ENCODE measurements around the gene TMEM51. TPM values are rescaled to one million over a fixed set of nuclear protein-coding genes. Genes with fewer than 3 reads are reported as not detected.

Gene TMEM51
- polyA plus RNA-seq, 3 donors: 2.8 to 17.9 (median 3.6) TPM

DNA sequence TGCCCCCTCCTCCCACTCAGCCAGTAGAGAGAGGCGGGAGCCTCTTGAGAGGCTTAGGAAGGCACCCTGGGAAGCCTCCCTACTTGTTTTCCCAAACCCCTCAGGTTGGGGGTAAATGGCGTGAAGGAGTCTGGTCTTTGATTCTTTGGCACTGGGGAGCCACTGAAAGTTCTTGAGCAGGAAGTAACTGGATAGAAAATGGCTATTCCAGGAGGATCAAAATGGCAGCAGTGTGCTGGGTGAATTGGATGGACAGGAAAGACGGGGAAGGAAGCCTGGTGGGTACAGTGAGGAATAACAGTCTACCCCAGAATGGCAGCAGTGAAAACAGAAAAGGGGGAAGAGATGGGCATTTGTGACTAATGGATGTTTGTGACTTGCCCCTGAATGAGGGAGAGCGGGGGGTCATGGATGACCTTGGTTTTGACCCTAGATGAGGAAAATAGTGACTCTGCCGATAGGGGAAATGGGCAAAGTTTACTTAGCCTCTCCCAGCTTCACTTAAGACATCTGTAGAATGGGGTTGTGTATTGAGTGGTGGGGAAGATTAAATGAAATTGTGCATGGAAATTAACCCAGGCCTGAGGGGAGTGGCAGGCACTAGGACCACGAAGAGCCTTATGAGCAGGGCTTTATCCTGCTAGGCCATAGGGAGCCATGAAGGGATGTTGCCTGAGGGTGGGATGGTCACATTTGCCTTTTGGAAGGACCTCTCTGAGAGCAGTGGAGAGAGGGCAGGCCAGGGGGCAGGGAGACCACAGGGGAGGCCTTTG lies 32.7 kb downstream of the TMEM51 start:
- no peak overlapping the region for H3K27ac ChIP-seq (ENCODE audit: low read depth, low read length)
- 67 to 77% (median 77%) methylated on average over 6 of the region's 6 CpGs for WGBS, 3 donors

DNA sequence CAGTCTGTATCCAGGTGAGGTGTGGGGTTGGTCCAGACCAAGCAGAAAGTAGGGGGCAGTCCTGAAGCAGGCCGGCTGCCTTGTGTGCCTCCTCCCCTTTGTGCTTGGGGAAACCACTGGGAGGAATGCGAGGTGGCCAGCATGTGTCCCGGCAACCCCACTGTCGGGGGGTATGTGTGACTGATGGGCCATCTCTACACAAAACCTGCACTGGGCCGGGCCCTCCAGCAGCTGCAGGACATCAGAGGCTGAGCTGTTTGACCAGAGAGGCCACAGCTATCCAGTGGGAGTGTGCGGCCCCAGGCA lies 33.3 kb downstream of the TMEM51 start:
- H3K27ac ChIP-seq (ENCODE audit: low read depth, low read length): no peak overlapping the region
- 36 to 71% (median 53%) methylated on average over 5 to 6 of the region's 6 CpGs for WGBS, 3 donors

DNA sequence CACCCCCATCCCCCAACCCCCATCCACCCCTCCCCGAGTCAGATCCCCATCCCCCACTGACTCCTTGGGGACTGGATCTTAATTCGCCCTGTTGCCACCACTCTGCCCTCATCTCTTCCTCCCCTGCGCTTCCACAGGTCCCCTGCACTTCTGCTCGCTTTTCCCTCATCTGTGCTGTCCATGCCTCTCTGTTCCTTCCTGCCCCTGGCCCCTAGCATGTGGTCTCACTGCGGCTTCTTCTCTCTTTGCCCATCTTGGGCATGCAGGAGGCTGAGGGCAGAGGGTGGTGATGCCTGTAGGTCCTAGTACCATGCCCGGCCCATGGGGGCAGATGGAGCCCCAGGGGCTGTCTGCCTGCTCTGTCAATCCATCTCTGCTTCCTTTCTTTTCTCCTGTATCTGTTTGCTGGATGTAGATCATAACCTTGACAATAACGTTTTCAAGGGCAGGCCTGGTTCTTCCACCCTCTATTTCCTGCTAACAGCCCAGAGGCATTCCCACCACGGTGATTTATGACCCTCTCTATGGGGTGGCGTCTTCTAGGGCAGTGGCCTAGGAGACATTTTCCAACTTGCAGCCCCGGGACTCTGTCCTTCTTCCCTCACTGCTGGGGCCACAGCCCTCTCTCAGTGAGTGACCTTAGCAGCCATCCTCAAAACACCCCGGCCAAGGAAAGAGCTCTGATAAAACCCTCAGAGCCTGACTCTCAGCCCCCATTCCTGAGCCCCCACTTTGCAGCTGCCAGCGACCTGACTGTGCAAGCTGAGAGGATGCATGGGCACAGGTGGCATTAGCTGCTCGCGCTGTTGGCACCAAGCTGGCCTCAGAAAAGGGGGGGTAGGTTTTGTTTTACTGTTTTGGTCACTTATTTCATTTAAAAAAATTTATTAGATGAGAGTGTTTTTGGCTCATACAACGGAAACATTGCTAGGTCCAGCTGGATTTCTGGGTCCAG lies 33.9 kb downstream of the TMEM51 start:
- 44 to 68% (median 67%) methylated on average over 15 of the region's 15 CpGs for WGBS, 3 donors
- no peak overlapping the region for H3K27ac ChIP-seq (ENCODE audit: low read depth, low read length)

DNA sequence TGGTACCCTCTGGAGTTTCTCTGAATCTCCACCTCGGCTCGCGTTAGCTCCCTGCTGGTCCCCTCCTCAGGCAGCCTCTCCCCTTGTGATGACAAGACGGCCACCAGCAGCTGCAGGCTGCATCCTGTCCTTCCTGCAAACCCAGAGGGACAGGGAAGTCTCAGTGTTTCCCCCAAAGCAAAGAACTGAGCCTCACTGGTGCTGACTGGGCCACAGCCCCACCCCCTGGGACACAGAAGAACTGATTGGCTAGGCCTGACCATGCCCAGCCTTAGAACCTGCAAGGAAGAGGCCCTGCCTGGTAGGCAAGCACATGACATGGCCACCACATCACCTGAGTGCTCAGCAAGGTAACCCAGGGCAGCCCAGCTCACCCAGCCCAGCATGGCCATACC lies 34.6 kb downstream of the TMEM51 start:
- WGBS, 3 donors: 70 to 76% (median 73%) methylated on average over 4 of the region's 4 CpGs
- H3K27ac ChIP-seq (ENCODE audit: low read depth, low read length): no peak overlapping the region

DNA sequence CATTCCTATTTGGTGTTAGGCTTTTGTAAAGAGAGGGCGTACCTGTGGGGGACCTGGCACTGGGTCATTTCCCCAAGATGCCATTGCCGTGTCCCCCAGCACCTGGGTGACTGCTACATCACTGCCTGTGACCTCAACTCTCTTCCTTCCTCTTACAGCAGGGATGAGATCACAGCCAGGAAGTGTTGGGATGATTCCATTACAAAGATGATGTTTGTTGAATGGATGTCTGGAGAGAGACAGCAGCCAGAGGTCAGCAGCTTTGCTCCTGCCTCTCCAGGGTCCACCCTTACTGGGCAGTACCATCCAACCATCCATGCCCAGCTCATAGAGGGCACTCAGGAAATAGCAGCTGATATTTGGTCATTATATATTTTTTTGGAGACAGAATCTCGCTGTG lies 35.1 kb downstream of the TMEM51 start:
- 65 to 73% (median 66%) methylated on average over 3 of the region's 3 CpGs for WGBS, 3 donors
- H3K27ac ChIP-seq (ENCODE audit: low read depth, low read length): no peak overlapping the region

DNA sequence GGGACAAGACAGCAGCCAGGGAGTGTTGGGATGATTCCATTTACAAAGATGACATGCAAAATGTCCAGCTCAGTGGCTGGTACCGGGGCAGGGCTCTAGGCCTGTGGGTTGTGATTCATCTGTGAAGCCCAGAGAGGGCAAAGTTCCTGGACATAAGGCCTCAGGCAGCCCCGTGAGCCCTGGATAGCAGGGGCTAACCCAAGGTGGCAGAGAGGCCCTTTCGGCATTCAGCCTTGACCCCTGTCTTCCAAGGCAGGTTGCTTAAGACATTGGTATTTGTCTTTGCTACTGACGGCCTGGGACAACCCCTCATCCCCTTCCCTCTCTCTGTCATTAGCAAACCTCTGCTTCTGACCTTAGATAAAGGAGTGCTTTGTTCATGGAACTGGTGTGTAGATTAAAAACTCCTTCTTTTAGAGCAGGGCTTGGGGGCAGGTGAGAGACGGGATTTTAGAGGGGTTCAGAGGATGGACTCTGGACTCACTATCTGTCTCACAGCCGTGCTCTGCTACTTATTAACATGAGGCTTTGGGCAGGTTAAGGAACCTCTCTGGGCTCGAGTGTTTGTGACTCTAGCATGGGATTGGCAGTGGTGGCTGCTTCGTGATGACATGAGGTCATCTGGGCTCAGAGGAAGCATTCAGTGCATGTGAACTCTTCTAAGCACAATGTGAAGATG lies 36.3 kb downstream of the TMEM51 start:
- no peak overlapping the region for H3K27ac ChIP-seq (ENCODE audit: low read depth, low read length)
- WGBS, 3 donors: 25 to 81% (median 78%) methylated on average over 8 of the region's 8 CpGs

DNA sequence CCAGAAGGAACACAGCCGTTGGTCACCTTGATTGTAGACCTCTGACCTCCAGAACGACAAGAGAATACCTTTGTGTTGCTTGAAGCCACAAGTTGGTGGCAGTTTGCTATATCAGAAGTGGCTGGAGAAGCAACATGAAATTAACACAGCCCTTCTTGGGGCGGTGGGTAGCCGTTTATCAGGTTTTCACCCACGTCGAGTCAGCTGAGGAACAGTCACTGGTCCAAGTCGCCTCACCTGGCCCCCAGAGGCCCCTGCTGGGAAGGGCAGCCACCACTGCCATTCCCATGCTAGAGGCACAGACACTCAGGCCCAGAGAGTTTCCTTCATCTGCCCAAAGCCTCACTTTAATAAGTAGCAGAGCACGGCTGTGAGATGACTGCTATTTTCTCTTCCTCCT lies 37.7 kb downstream of the TMEM51 start:
- 49 to 86% (median 85%) methylated on average over 8 of the region's 8 CpGs for WGBS, 3 donors
- no peak overlapping the region for H3K27ac ChIP-seq (ENCODE audit: low read depth, low read length)

DNA sequence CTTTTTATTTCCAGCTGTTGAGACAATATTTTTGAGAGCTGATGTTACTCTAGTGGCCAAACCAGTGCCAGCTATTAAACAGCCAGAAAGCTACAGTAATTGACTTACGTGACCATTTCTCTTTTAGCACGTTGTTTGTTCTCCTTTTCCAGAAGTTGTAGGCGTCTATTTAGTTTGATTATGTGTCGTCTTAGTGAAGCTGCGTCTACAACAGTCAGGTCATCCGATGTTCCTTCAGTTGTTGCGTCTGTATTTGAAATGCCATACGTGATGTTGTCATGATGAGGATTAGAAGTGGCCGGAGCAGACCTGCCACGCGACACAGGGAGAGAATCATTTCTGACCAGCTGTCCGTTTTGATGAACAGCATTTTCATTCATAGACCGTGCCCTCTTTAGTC lies 38.2 kb downstream of the TMEM51 start:
- WGBS, 3 donors: 55 to 81% (median 79%) methylated on average over 13 of the region's 13 CpGs
- no peak overlapping the region for H3K27ac ChIP-seq (ENCODE audit: low read depth, low read length)

DNA sequence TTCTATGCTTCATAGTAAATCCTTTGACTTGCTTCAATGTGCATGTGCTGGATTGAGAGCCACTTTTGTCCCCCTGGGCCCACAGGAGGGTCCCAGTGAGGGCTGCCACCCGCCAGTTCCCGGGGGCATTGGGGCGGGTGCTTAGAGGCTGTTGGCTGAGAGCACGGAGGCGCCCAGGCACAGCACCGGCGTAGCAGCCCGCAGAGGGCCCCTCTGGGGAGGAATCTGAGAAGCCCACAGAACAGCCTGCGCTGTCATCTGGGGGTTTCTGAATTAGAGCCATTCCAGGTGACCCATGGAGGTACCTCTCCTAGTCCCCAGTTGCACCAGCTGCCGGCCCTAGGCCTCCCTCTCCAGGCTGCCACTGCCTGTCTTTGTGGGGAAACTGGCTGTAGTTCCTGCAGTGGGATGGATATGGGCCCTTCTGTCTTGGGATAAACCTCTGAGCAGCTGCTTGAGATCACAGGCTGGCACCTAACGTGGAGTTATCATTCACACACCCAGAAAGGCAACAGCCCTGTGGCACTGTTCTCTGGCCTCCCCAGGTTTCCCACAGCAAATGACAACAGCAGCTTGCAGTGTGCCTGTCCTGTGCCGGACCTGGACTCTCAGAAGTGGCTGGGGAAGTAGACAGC lies 39.5 kb downstream of the TMEM51 start:
- 61 to 84% (median 75%) methylated on average over 12 of the region's 12 CpGs for WGBS, 3 donors
- H3K27ac ChIP-seq (ENCODE audit: low read depth, low read length): no peak overlapping the region

DNA sequence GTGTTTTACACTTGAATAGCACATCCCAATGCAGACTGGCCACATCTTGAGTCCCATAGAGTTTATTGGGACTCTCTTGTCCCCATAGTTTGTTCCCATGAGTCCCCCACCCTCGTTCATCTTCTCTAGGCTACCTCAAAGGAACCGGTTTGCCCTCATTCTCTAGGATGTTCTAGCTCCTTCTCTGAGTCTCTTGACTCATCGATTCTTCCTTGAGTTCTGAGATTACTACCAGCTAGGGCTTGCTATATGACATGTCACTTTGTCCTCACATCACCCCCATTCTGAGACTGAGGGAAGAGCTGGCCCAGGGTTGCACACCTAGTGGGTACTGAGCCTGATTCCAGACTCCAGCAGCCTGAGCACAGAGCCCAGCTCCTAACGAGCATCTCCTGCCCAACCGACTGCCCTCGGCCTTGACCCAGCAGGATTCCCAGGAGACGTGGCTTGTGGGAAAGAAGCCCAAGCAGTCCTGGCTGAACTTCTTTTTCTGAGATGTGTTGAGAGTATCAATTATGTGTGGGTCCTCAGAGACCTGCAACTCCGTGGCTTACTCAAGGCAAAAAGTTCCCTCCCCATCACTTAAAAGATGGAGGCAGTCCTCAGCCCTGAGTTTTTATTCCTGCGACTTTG lies 42.0 kb downstream of the TMEM51 start:
- WGBS, 3 donors: 51 to 73% (median 66%) methylated on average over 9 of the region's 9 CpGs
- no peak overlapping the region for H3K27ac ChIP-seq (ENCODE audit: low read depth, low read length)

DNA sequence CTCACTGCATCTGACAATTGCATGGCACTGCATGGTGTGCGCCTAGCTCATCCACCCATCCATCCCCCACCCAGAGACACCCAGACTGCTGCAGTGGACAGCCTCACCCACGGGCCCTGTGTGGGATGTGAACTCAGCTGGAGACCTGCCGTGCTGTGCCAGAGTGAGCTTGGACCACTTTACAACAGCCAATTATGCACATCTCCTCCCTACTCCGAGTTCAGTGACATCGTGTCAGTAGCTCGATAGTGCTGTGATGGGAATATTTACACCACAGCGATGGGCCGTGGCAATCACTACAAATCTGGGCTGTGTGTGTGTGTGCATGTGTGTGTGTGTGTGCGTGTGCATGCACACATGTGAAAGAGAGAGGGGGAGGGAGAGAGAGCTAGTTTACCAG lies 42.5 kb downstream of the TMEM51 start:
- H3K27ac ChIP-seq (ENCODE audit: low read depth, low read length): no peak overlapping the region
- 46 to 77% (median 69%) methylated on average over 9 of the region's 9 CpGs for WGBS, 3 donors

DNA sequence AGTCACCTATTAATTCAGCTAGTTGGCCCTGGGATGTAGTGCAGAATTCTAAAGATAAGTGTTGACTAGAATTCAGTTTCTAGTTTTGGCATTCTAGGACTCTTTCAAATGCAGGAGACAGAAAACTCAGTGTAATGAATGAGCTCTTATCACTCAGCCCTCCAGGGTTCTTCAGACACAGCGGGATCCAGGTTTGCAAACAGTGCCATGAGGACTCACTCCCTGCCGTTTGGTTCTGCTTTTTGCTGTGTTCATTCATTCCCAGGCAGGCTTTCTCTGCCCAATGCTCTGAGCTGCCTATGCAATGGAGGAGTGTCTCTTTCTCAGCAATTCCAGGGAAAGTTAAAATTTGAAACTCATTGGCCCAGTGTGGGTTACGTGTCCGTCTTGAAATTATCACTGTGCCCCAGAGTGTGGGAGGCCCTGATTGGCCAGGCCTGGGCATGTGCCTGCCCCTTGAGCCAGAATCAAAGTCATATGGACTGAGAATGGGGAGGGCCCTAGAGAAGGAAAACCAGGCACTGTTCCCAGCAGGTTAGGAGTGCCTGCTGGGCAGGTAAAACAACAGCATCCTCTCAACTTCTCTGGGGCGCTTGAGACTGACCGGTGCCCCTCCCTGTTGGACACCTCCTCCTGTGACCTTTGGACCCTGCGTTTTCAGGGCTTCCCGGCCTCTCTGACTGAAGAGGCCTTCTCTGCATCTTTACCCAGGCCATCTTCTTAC lies 43.4 kb downstream of the TMEM51 start:
- H3K27ac ChIP-seq (ENCODE audit: low read depth, low read length): no peak overlapping the region
- WGBS, 3 donors: 41 to 81% (median 75%) methylated on average over 8 of the region's 8 CpGs

DNA sequence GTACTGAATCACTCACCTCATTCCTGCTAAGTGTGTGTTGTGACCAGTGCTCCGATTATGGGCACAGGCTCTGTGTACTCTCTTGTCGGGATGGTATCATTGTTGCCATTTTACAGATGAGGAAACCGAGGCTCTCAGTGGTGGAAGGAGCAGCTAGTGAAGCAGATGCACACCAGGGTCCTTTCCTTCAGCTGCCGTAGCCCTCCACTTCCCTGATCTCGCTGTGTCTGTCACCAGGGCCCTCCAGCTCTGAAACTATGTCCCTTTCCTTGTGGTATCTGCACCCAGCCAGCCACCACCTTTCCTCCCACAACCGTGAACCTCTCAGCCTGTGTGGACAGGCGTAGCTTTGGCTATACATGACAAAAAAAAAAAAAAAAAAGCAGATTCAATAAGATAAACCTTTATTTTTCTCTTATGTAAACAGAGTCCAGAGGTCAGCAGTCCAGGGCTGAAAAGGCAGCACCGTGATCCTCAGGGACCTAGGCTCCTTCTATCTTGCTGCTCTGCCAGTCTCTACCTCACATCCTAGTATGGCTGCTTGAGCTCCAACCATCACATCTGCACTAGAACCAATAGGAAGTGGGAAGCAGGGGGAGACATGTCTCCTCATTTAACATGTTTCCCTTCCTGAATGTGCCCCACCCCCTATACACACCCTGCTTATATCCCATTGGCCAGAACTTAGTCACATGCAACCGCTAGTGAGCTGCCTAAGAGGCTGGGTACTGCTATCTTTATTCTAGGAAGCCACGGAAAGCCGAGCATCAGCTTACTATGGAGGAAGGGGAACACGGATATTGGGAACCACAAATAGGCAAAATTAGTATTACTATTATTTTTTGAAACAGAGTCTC lies 44.3 kb downstream of the TMEM51 start:
- 53 to 87% (median 83%) methylated on average over 12 of the region's 12 CpGs for WGBS, 3 donors
- no peak overlapping the region for H3K27ac ChIP-seq (ENCODE audit: low read depth, low read length)

DNA sequence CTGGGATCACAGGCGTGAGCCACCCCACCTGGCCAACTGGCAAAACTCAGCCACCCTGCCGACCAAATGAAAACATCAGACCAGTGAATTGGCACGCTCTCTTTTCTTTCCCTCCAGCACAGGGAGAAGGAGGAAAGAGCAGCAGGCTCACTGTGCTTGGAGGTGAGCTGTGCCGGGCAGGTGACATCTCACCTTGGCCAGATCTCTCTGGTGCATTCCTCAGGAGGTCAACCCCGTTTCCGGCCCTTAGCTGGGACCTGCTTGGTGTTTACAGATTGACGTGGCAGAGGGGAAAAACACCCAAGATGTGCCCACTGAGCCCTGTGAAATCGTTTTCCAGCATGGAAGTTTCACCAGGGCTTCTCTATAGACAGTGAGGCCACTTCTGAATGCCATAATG lies 45.1 kb downstream of the TMEM51 start:
- no peak overlapping the region for H3K27ac ChIP-seq (ENCODE audit: low read depth, low read length)
- 36 to 89% (median 88%) methylated on average over 8 of the region's 8 CpGs for WGBS, 3 donors

DNA sequence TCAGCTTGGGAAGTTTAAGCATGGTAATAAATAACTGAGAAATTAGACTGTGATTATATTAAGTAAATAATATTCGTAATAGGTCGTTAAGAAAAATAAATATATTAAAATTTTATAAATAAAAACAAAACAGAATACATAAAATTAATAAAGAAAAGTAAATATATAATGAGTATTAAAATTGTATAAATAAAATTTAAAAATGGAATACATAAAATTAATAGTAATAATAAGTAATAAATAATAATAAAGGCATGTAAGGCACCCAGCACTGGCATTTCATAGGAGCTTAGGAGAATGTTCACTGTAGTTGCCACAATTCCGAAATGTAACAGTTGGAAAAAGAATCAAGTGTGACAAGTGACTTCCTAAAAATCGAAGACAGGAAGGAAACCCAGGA lies 47.7 kb downstream of the TMEM51 start:
- H3K27ac ChIP-seq (ENCODE audit: low read depth, low read length): no peak overlapping the region
- 25 to 69% (median 68%) methylated on average over 4 of the region's 4 CpGs for WGBS, 3 donors

DNA sequence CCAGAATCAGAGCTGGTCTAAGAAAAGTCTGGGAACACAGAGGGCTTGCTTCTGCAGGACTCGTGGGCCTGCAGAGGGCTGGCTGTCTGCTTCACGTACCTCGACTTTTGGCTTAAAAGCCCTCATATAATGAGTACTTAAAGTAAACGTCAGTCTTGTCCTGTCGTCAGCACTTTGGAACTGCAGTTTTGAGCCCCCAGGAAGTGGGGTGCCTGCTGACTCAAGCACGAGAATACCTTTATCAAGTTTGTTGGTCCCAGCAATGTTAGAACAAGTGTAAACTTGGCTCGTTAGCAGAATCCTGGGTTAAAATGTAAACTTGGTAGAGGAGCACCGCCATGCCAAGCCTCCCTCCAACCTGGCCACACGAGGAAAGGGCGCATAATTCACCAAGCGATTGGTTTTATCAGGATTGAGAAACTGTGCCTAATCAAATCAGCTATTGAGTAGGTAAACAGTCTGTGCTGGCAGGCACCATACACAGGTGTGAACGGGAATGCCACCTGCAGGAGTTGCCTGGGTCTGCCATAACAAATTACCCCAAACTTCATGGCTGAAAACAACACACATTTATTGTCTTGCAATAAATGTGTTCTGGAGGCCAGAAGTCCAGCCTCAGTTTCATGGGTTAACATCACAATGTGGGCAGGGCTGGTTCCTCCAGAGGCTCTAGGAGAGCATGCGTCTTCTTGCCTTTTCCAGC lies 48.5 kb downstream of the TMEM51 start:
- WGBS, 3 donors: 24 to 87% (median 84%) methylated on average over 13 of the region's 13 CpGs

More for the DNA sequence above, 48.5 kb downstream of the TMEM51 start:
- H3K27ac ChIP-seq (ENCODE audit: low read depth, low read length): no peak overlapping the region

Measured in adipose tissue (tissue), 3 donors.